Superior temporal gyrus (tissue), 1 donor: Measurements from ENCODE around the gene MACROH2A2.

Experiments
- DNase-seq: peaks from one replicate; pipeline ENCODE4 v3.0.0-alpha.2; 2016; ENCODE audit errors: extremely low spot score

The MACROH2A2 gene

GRCh38 chr10:70130878-70131559 lies 78.4 kb downstream of the MACROH2A2 start:
- no peak for DNase-seq

- no peak for DNase-seq
Observed at GRCh38 chr10:70131560-70131937, 78.9 kb downstream of the MACROH2A2 start.

GRCh38 chr10:70132098-70133029 lies 79.7 kb downstream of the MACROH2A2 start, which contains the start of gene AIFM2:
TSS of gene AIFM2 (minus strand) at chr10:70132825. CDS start at chr10:70124084, 8,741 bp downstream.
- DNase-seq: no peak

GRCh38 chr10:70135046-70135445 lies 82.4 kb downstream of the MACROH2A2 start:
- no peak for DNase-seq

- DNase-seq: no peak
Observed at GRCh38 chr10:70135684-70136083, 83.0 kb downstream of the MACROH2A2 start.

GRCh38 chr10:70137135-70137534 lies 84.5 kb downstream of the MACROH2A2 start:
- no peak for DNase-seq

GRCh38 chr10:70137927-70138883 lies 85.6 kb downstream of the MACROH2A2 start:
- no peak for DNase-seq

- no peak for DNase-seq
Observed at GRCh38 chr10:70139151-70139996, 86.7 kb downstream of the MACROH2A2 start.

- no peak for DNase-seq
Observed at GRCh38 chr10:70139997-70140250, 87.3 kb downstream of the MACROH2A2 start.

GRCh38 chr10:70140297-70140696 lies 87.7 kb downstream of the MACROH2A2 start:
- DNase-seq: no peak

- no peak for DNase-seq
Observed at GRCh38 chr10:70142555-70142954, 89.9 kb downstream of the MACROH2A2 start.

- no peak for DNase-seq
Observed at GRCh38 chr10:70144372-70145110, 91.9 kb downstream of the MACROH2A2 start.

GRCh38 chr10:70145166-70145665 lies 92.6 kb downstream of the MACROH2A2 start:
- no peak for DNase-seq

GRCh38 chr10:70145666-70146488 lies 93.2 kb downstream of the MACROH2A2 start:
- peak; percentile 58 for DNase-seq

- peak; percentile 99 for DNase-seq
Observed at GRCh38 chr10:70146489-70147258, 94.0 kb downstream of the MACROH2A2 start, which contains the start of gene TYSND1. TSS of gene TYSND1 (minus strand) at chr10:70146700. CDS start at chr10:70146586, 114 bp downstream.

GRCh38 chr10:70147259-70147625 lies 94.6 kb downstream of the MACROH2A2 start:
- no peak for DNase-seq

GRCh38 chr10:70148516-70148915 lies 95.9 kb downstream of the MACROH2A2 start:
- no peak for DNase-seq

- no peak for DNase-seq
Observed at GRCh38 chr10:70155255-70155838, 102.7 kb downstream of the MACROH2A2 start.
